Measurements from ENCODE around the gene EPB41. TPM values are rescaled to one million over a fixed set of nuclear protein-coding genes. Genes with fewer than 3 reads are reported as not detected.

EPB41 gene
- total and polyA plus RNA-seq, 2 of the 8 experiments (the other 6 are each of a cell fraction or from before 2014, with no cell fraction given): 36.7 to 109 TPM

- Histone ChIP-seq H2BK12ac (ENCODE audit: low read depth, low read length) (peak overlapping the region; percentile 88; the same call in 1 of the 2 replicates), H4K8ac (ENCODE audit: extremely low read depth, insufficient read depth, low read length) (no peak overlapping the region; the same call in 1 of the 2 replicates), H4K91ac (replicated peaks; ENCODE audit: insufficient read length, low read length) (peak overlapping the region; percentile 74), H3K18ac (ENCODE audit: extremely low read depth, low read length) (peak overlapping the region; percentile 71; the same call in 1 of the 2 replicates), H3K9me3 (ENCODE audit: insufficient read depth in 2 of 2, low read depth in 1 of 2, low read length in 1 of 2) (no peaks in the 10 kb centered on the region), H4K20me1 (replicated peaks in 1 of 2; ENCODE audit: control insufficient read depth in 1 of 2, insufficient read depth in 2 of 2, low read length in 2 of 2) (no peaks in the 10 kb centered on the region), H3K4me3 (ENCODE audit: extremely low read depth in 1 of 4, insufficient read depth in 2 of 4, low read depth in 3 of 4, low read length in 4 of 4) (no peak overlapping the region), H3K4me1 (replicated peaks in 1 of 4; ENCODE audit: control insufficient read depth in 3 of 4, insufficient read depth in 4 of 4, low read length in 3 of 4) (peaks cover 0 to 4% (median under 1%) of the 10 kb centered on the region in 4 experiments; a peak in 3 of 7 replicates), H3K79me1 (ENCODE audit: low read depth, low read length) (no peaks in the 10 kb centered on the region), H3K4ac (replicated peaks; ENCODE audit: insufficient read length, low read depth, low read length) (peak overlapping the region; percentile 77), H2BK20ac (ENCODE audit: low read length) (no peak overlapping the region; the same call in 1 of the 2 replicates), H2BK5ac (ENCODE audit: low read depth, low read length) (0 out of 2 replicates have a peak overlapping the region, but pooled peaks have one; percentile 12), H3K23me2 (ENCODE audit: low read depth, low read length) (no peaks in the 10 kb centered on the region), H3K79me2 (ENCODE audit: control insufficient read depth in 1 of 2, insufficient read depth in 2 of 2, low read length in 2 of 2) (no peaks in the 10 kb centered on the region), H4K5ac (ENCODE audit: insufficient read length, low read depth, low read length) (no peak overlapping the region), H3K56ac (replicated peaks; ENCODE audit: insufficient read length, low read depth, low read length) (no peak overlapping the region), H2BK15ac (ENCODE audit: low read length) (no peak overlapping the region; the same call in 1 of the 2 replicates), H3K9ac (replicated peaks in 1 of 4; ENCODE audit: extremely low read depth in 1 of 4, low read depth in 3 of 4, low read length in 3 of 4) (no peak overlapping the region), H3K4me2 (ENCODE audit: insufficient read depth in 1 of 2, low read depth in 2 of 2, low read length in 2 of 2) (no peak overlapping the region), H3K36me3 (ENCODE audit: control insufficient read depth in 2 of 4, insufficient read depth in 4 of 4, low read length in 3 of 4) (no peaks in the 10 kb centered on the region), H3K27ac (ENCODE audit: low read depth, low read length) (no peak overlapping the region), H2BK120ac (replicated peaks; ENCODE audit: low read depth, low read length) (no peak overlapping the region), H2AK5ac (ENCODE audit: low read depth, low read length) (no peak overlapping the region), H3K27me3 (replicated peaks in 1 of 4; ENCODE audit: control insufficient read depth in 3 of 4, extremely low read depth in 1 of 4, insufficient read depth in 3 of 4, low read length in 3 of 4) (no peaks in the 10 kb centered on the region), H2AFZ (ENCODE audit: low read length) (no peak overlapping the region), H3K23ac (ENCODE audit: insufficient read length) (no peak overlapping the region), H3K14ac (ENCODE audit: insufficient read length) (no peak overlapping the region)
- 94% methylated on average over 10 of the region's 10 CpGs; no CpG with 5 or more reads in 1 of the 2 experiments for WGBS, 2 experiments (ENCODE audit: extremely low coverage in 1 of 2, insufficient coverage in 1 of 2, insufficient read length in 1 of 2, insufficient replicate concordance in 2 of 2, low coverage in 1 of 2, low lambda C conversion rate in 2 of 2, missing lambda C conversion rate in 1 of 2)
- FAIRE-seq (no peak), DNase-seq (ENCODE audit: low read depth in 1 of 2, low spot score in 2 of 2) (no peak)
- ChIA-PET POLR2A (ENCODE audit: partially characterized antibody) (interaction anchor here (0.6 to 2.7 kb wide), 5 partner anchors 10 to 47 kb away, joined by 3 to 19 read pairs (median 4); partner anchors contain the start of gene SRSF4), CTCF (ENCODE audit: partially characterized antibody) (interaction anchor here (1.0 to 3.5 kb wide), 6 partner anchors 10 to 247 kb away, joined by 3 to 13 read pairs (median 3); partner anchors contain the start of gene TMEM200B)
- TF ChIP-seq SIRT6 (IDR thresholded peaks at IDR 0.05; ENCODE audit: low read length) (no peak), RFX5 (IDR thresholded peaks at IDR 0.05; ENCODE audit: borderline replicate concordance, low read depth, low read length) (no peak), GABPA (IDR thresholded peaks at IDR 0.05; ENCODE audit: borderline replicate concordance, insufficient read depth, low read length) (no peak), SIX5 (IDR thresholded peaks at IDR 0.05; ENCODE audit: low read depth, low read length) (no peak), NANOG (IDR thresholded peaks at IDR 0.05; ENCODE audit: insufficient read depth, low read depth, low read length, poor library complexity, severe bottlenecking) (no peak)
These were observed 220.3 kb downstream of the EPB41 start for GRCh38 chr1:29134695-29135028.
